GM12891 (cell line): ENCODE results near the gene EHBP1.

Experiments
- PAX5 ChIP-seq: IDR thresholded peaks from 2 replicates; pipeline ENCODE4 v1.6.1; 2011; ENCODE audit warnings: low read length, moderate library complexity, mild to moderate bottlenecking; ENCODE audit not compliant: insufficient read depth, severe bottlenecking
- POLR2A ChIP-seq: IDR thresholded peaks from 2 replicates; pipeline ENCODE4 v1.6.1; 2011; ENCODE audit warnings: low read depth, low read length, control low read depth
- POLR2AphosphoS5 ChIP-seq: IDR thresholded peaks from 2 replicates; pipeline ENCODE4 v1.6.1; 2011; ENCODE audit warnings: low read depth, low read length, control low read depth
- POU2F2 ChIP-seq: IDR thresholded peaks from 2 replicates; pipeline ENCODE4 v1.6.1; 2011; ENCODE audit warnings: low read depth, mild to moderate bottlenecking, control low read depth, low read length, moderate library complexity
- SPI1 ChIP-seq: IDR thresholded peaks from 2 replicates; pipeline ENCODE4 v1.6.1; 2011; ENCODE audit warnings: low read depth, low read length, control low read depth
- TAF1 ChIP-seq: IDR thresholded peaks from 2 replicates; pipeline ENCODE4 v1.6.1; 2011; ENCODE audit warnings: low read depth, low read length, control low read depth

- TF ChIP-seq POLR2A, result no peak
- TF ChIP-seq TAF1, result no peak
- TF ChIP-seq POLR2AphosphoS5, result no peak
- TF ChIP-seq SPI1, result no peak
- no peak for TF ChIP-seq PAX5
- no peak for TF ChIP-seq POU2F2
These were observed 235.2 kb downstream of the EHBP1 start for GRCh38 chr2:62940697-62941096.
